Adipose tissue (tissue), 3 donors: ENCODE results near the gene HECTD2. TPM values are rescaled to one million over a fixed set of nuclear protein-coding genes. Genes with fewer than 3 reads are reported as not detected.
"Not testable (repeated sequence)": the region's sequence is repeated elsewhere in the genome, so short reads cannot be mapped to it uniquely, and the experiment has no call there.

Source experiments
- H3K27ac ChIP-seq: one replicate; pipeline ENCODE4 v1.5.1; 2013; ENCODE audit warnings: low read depth, low read length
- WGBS, 3 donors: extraction: QIAGEN DNeasy Blood & Tissue Kit; methylation state at CpG; one replicate each; pipeline ENCODE4 v1.1.7; 2013; 5-methylcytosine and 5-hydroxymethylcytosine counted together
- polyA plus RNA-seq, 3 donors: library from polyadenylated mRNA; stranded (reverse); fragments of 200-250 nt; gene quantifications; one replicate each; pipeline ENCODE4 v1.2.3, GENCODE V29; 2013
- donor health status: healthy with polysubstance abuse.
- donor health status: Bipolar disorder and iron deficiency.
- donor health status: healthy.

The HECTD2 gene
- polyA plus RNA-seq, 3 donors = 2.6 to 5.6 (median 3.5) TPM

DNA sequence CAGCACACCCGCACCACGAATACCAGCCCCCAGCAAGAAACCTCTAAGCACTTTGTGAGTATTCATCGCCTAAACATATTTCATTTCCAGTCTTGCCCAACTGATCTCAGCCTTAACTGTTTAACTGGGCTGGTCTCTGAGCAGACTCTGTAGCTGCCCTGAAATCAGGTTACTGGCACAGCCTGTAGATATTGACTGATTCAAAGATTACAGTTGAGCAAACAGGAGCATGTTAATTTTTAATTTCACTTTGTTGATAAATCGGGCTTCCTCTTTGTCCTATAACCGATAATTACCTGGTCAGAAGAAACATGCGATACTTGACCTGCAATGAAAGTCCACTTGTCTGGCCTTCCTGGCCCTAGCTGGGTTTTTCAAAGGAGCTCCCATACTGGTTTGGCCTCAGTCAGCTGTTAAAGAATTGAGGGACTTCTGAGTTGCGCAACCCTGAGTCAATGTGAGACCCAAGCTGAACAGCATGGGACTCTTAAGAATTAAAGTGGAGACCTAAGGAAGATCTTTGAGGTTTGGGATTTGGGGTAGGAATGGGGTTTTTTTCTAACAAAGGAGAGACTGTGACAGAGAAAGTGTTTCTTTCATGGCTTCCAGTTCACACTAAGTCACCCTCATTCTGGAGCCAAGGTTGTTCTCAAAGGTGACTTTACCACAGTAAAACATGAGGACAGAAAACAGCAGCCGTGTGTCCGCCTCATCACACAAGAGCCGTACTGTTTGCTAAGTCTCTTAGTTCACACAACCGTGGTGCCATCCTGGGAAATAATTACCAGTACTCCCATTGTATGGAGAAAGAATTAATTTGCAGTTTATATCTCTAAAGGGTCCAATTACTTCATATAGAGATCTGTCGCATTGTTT, 146.8 kb downstream of the HECTD2 start:
- 44 to 86% (median 79%) methylated on average over 12 of the region's 12 CpGs for WGBS, 3 donors
- no peak overlapping the region for H3K27ac ChIP-seq

GRCh38 chr10:91557651-91558111, 147.5 kb downstream of the HECTD2 start:
- 23 to 44% (median 36%) methylated on average over 2 of the region's 2 CpGs for WGBS, 3 donors
- H3K27ac ChIP-seq = no peak overlapping the region

- H3K27ac ChIP-seq = no peak overlapping the region
- 80 to 96% (median 94%) methylated on average over 3 of the region's 3 CpGs for WGBS, 3 donors
Observed at GRCh38 chr10:91558473-91558872, 148.3 kb downstream of the HECTD2 start.

DNA sequence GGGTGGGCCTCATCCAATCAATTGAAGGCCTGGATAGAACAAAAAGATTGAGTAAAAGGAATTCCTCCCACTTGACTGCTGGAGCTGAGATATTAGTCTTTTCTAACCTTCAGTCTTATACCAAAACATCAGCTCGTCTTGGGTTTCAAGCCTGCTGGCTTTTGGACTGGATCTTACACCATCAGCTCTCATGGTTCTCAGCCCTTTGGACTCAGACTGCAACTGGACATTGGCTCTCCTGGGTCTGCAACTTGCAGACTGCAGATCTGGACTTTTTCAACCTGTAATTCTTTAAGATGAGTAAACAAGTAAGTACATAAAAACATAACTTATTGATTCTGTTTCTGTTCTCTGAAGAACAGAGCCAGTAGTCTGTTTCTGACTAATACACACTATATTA, 149.0 kb downstream of the HECTD2 start:
- 76 to 83% (median 82%) methylated on average over 1 of the region's 1 CpG for WGBS, 3 donors

DNA sequence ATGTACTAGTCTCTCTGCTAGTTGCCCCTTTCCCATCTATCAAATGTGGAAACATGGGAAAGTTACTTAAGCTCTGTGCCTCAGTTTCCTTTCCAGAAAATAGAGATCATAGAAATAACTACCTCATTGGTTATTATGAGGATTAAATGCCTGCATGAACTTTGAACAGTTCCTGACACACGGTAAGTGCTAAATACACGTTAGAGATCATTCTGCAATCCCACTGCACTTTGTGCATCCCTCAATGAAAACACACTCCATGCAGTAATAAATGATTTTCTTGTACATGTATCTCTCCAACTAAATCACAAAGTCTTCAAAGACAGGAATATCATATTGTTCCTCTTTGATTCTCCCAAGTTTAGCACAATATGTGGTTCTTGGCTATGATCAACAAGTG, 149.6 kb downstream of the HECTD2 start:
- 79 to 92% (median 89%) methylated on average over 2 of the region's 2 CpGs for WGBS, 3 donors
- H3K27ac ChIP-seq = no peak overlapping the region

More for the DNA sequence above, 149.0 kb downstream of the HECTD2 start:
- no peak overlapping the region for H3K27ac ChIP-seq

DNA sequence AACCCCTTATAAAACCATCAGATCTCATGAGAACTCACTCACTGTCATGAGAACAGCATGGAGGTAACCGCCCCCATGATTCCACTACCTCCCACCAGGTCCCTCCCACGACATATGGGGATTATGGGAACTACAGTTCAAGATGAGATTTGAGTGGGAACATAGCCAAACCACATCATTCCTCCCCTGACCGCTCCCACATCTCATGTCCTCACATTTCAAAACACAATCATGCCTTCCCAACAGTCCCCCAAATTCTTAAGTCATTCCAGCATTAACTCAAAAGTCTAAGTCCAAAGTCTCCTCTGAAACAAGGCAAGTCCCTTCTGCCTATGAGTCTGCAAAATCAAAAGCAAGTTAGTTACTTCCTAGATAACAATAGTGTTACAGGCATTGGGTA, 150.7 kb downstream of the HECTD2 start:
- WGBS, 3 donors = 57 to 86% (median 74%) methylated on average over 3 of the region's 3 CpGs
- H3K27ac ChIP-seq = not testable (repeated sequence)

DNA sequence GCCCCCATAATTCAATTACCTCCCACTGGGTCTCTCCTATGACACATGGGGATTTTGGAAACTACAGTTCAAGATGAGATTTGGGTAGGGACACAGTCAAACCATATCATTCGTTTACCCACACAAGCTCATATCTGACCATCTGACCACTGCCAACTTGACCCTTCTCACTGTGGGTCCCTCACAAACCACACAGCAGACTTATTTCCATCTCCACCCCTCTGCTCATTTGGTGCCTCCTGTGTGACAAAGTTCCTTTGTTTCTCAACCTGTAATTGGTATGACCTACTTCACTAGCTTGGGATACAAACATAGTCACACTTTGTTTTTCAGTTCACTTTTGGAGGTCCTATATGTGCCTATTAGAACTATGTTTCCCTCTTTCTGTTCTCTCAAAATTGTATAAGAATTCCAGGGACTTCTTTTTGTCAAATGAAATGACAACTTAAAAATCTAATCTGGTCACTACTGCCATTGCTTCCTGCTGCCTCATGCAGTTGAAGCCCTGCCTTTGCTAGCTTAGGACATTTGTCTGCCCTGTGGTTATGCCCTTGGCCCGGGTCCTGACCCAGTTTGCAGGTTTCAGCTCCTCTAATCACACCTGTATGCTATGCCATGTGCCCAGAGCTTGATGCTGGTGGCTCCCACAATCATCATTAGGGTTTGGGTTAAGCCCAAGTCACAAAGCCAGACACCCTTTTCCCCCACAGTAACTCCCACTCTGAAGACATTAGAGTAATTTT, 152.9 kb downstream of the HECTD2 start:
- no peak overlapping the region for H3K27ac ChIP-seq
- WGBS, 3 donors = 68 to 80% (median 78%) methylated on average over 2 of the region's 2 CpGs

DNA sequence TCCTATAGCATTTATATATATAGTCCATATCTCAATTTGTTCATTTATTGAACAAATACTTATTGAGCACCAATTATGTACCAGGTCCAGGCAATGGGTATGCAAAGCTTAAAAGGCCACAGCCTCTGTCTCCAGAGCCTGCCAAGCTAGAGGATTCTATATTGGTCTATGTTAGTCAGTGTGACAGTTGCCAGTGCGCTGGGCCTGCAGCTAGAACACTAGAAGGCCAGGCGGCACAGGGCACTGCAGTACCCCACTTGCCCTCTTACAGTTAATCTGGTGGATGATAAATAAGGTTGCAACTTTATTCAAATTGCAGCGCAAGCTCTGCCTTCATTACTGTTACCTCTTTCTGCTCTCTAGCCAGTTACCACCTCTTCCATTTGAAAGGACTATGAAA, 153.9 kb downstream of the HECTD2 start:
- 94 to 100% (median 99%) methylated on average over 3 of the region's 3 CpGs for WGBS, 3 donors
- H3K27ac ChIP-seq = no peak overlapping the region

Other genes starting within 250 kb of the HECTD2 start
- 10 to 100 TPM; 12.5 to 30.4 (median 21.0) TPM for gene PCGF5, start 189.7 kb upstream of the HECTD2 start, polyA plus RNA-seq
- 1 to 10 TPM; 2.9 to 9.7 (median 9.6) TPM for gene PPP1R3C, start 222.7 kb downstream of the HECTD2 start, polyA plus RNA-seq